ENCODE results near the gene TMEM52.

Gene TMEM52

GRCh38 chr1:1927751-1928150, 8.7 kb upstream of the TMEM52 start:
- DNase-seq (ENCODE audit: low read depth) = no peak
- no peak for TF ChIP-seq CTCF (conservative IDR thresholded peaks at IDR 0.05; ENCODE audit: control insufficient read depth, insufficient read depth, low read depth, low read length)
- no peak overlapping the region for H3K4me3 ChIP-seq (ENCODE audit: control insufficient read depth, low read depth, low read length)

GRCh38 chr1:1926886-1927660, 8.0 kb upstream of the TMEM52 start:
- no peak overlapping the region for H3K4me3 ChIP-seq (ENCODE audit: control insufficient read depth, low read depth, low read length)
- no peak for TF ChIP-seq CTCF (conservative IDR thresholded peaks at IDR 0.05; ENCODE audit: control insufficient read depth, insufficient read depth, low read depth, low read length)
- no peak for DNase-seq (ENCODE audit: low read depth)

- TF ChIP-seq CTCF (conservative IDR thresholded peaks at IDR 0.05; ENCODE audit: control insufficient read depth, insufficient read depth, low read depth, low read length) = no peak
Observed at GRCh38 chr1:1926346-1926811, 7.3 kb upstream of the TMEM52 start.

GRCh38 chr1:1925437-1926345, 6.6 kb upstream of the TMEM52 start:
- DNase-seq (ENCODE audit: low read depth) = no peak
- TF ChIP-seq CTCF (conservative IDR thresholded peaks at IDR 0.05; ENCODE audit: control insufficient read depth, insufficient read depth, low read depth, low read length) = no peak
- H3K4me3 ChIP-seq (ENCODE audit: control insufficient read depth, low read depth, low read length) = no peak overlapping the region

More at GRCh38 chr1:1926346-1926811, 7.3 kb upstream of the TMEM52 start:
- H3K4me3 ChIP-seq (ENCODE audit: control insufficient read depth, low read depth, low read length) = no peak overlapping the region
- no peak for DNase-seq (ENCODE audit: low read depth)

- TF ChIP-seq CTCF (conservative IDR thresholded peaks at IDR 0.05; ENCODE audit: control insufficient read depth, insufficient read depth, low read depth, low read length) = no peak
- no peak for DNase-seq (ENCODE audit: low read depth)
- no peak overlapping the region for H3K4me3 ChIP-seq (ENCODE audit: control insufficient read depth, low read depth, low read length)
Observed at GRCh38 chr1:1924849-1925248, 5.8 kb upstream of the TMEM52 start.

- TF ChIP-seq CTCF (conservative IDR thresholded peaks at IDR 0.05; ENCODE audit: control insufficient read depth, insufficient read depth, low read depth, low read length) = no peak
- DNase-seq (ENCODE audit: low read depth) = no peak
- no peak overlapping the region for H3K4me3 ChIP-seq (ENCODE audit: control insufficient read depth, low read depth, low read length)
Observed at GRCh38 chr1:1924386-1924785, 5.3 kb upstream of the TMEM52 start.

Data from fibroblast of mammary gland (primary cell).